HG03159 (cell line): Measurements from ENCODE around the gene C11orf58.

Experiments
- ATAC-seq: cut with Tn5 transposase; IDR thresholded peaks from one replicate; pipeline ENCODE4 v1.9.1; 2021; ENCODE audit warnings: mild to moderate bottlenecking, moderate library complexity; ENCODE audit not compliant: unreplicated experiment

Gene C11orf58

DNA sequence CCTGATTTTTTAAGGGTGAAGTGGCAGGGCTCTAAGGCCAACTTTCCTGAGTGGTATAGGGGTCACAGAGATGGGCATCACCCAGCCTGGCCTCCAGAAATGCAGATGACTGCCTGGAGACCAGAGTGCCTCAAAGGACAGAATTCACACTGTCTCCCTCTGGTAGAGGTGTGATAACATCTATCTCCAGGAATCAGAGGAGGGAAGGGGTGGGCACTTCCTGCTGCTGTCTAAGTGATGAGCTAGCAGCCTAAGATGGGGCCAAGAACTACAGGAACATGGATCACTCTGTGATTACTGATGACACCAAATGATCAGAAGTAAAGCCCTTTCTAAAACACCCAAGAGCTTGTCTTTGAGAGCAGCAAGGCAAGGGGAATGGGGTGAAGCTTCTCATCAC is 61.9 kb downstream of the C11orf58 start:
- ATAC-seq = no peak

GRCh38 chr11:16801288-16801980 is 63.0 kb downstream of the C11orf58 start:
- no peak for ATAC-seq

- no peak for ATAC-seq
Observed at GRCh38 chr11:16804104-16804947, 65.9 kb downstream of the C11orf58 start.

- no peak for ATAC-seq
Observed at GRCh38 chr11:16805938-16806337, 67.5 kb downstream of the C11orf58 start.

DNA sequence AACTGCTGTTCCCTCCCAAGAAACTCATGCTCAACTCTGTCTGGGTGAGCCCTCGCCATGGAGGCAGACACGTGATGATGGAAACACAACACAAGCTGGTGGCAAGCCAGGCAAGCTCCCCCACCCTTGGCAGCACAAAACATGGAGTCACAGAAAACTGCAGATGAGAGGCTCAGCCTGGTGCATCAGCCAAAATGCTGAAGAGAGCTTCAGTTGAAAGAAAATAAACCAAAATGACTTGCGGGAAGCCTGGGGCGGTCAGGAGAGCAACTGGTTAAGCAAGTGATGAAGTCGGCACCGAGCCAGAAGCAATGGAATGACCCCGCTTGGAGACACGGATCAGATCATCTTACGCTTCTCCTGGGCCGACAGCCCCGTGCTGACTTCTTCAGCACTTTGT is 68.3 kb downstream of the C11orf58 start:
- no peak for ATAC-seq

- no peak for ATAC-seq
Observed at GRCh38 chr11:16807306-16807705, 68.9 kb downstream of the C11orf58 start.
